Left renal cortex interstitium (tissue), 4 donors: ENCODE results near the gene KCNB1. TPM values are rescaled to one million over a fixed set of nuclear protein-coding genes. Genes with fewer than 3 reads are reported as not detected.

Experiments
- DNase-seq, 4 donors: peaks; one replicate each; pipeline ENCODE4 v3.0.0-alpha.2; 2013; ENCODE audit warnings: low read depth in 4 of 4, low spot score in 2 of 4, missing footprints in 1 of 4
- polyA plus RNA-seq, 4 donors: library from polyadenylated mRNA; unstranded; fragments of 120-200 nt; gene quantifications; one replicate each; pipeline ENCODE4 v1.2.1, GENCODE V29; 2013; ENCODE audit not compliant: insufficient read length in 4 of 4

Gene KCNB1
- polyA plus RNA-seq, 4 donors = 0.47 to 1.1 (median 0.70) TPM

DNA sequence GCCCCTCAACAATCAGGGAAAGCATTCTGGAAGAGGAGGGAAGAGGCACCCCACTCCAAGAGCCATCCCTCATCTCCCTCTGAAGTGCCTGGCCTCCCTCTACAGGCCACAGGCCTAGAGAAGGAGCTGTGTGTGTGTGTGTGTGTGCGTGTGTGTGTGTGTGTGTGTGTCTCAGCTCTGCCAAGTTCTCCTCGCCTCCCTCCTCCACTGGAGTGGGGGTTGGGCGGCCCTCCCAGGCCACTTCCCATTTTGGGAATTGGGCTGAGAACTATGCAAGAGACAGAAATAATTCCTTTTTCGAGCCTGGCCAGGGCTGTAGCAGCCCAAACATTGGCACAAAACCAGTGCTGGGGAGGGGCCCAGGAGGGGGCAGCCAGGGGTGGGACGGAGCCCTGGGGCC lies 35.7 kb downstream of the KCNB1 start:
- DNase-seq = peak in 2 of 4 donors; percentile 46 to 56

- no peak for DNase-seq
These were observed 36.4 kb downstream of the KCNB1 start for GRCh38 chr20:49446080-49446479.

- DNase-seq = no peak
These were observed 37.3 kb downstream of the KCNB1 start for GRCh38 chr20:49445176-49445575.

GRCh38 chr20:49444553-49444990 lies 37.9 kb downstream of the KCNB1 start:
- no peak for DNase-seq

GRCh38 chr20:49437057-49437456 lies 45.4 kb downstream of the KCNB1 start:
- DNase-seq = no peak

DNA sequence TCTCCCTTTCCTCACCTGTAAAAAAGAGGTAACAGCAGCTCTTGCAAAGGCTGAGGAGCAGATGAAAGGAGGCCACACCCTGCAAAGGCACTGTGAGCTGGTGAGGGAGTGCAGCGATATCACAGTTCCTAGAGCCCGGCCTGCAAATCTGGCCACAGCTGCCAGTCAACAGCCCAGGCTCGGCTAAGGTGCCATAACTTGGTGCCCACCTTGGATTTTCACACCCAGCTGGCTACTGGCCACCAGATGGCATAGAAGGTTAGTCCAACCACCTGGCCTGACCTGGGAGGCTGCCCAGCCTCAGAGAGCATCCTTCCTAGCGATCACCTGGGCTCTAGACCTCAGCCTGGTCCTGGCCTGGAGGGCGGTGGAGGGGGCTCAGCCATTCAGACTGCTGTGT lies 46.8 kb downstream of the KCNB1 start:
- no peak for DNase-seq

DNA sequence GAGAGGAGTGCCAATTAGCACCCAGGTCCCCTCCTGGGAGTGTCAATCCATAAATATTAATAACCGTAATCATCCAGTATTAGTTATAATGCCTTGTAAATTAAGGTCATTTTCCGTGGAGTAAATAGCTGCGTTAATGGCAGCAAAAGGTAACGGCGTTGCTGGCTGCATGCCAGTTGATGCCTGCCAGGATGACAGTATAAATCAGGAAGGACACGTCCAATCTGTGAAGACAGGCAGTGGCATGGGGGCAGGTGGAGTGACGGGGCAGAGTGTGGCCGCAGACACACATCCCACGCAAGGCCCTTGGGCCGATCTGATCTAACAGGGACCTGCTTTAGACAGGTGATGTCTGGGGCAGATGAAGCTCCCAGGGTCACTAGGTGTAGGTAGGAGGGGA lies 49.1 kb downstream of the KCNB1 start:
- no peak for DNase-seq

GRCh38 chr20:49432550-49432949 lies 49.9 kb downstream of the KCNB1 start:
- no peak for DNase-seq

- DNase-seq = no peak
These were observed 51.1 kb downstream of the KCNB1 start for GRCh38 chr20:49431329-49431728.

- no peak for DNase-seq
These were observed 52.1 kb downstream of the KCNB1 start for GRCh38 chr20:49430320-49430719.

GRCh38 chr20:49427751-49428518 lies 54.5 kb downstream of the KCNB1 start:
- no peak for DNase-seq

DNA sequence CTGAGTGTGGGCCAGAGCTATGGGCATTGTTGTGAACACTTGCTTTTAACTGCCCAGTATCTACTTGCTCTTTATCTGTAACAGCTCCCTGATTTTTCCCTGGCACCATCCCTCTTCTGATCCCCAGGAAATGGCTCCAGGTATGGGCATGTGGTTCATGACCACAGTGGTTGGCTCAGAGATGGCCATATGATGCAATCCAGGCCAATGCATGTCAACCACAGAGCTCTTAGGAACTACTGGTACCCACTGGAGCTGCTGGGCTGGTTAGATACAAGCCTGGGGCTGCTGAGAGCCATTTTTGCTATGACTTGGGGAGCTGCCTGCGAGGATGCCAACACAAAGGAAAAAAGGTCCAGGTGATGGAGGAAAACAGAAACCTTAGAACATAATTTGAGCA lies 55.6 kb downstream of the KCNB1 start:
- no peak for DNase-seq

DNA sequence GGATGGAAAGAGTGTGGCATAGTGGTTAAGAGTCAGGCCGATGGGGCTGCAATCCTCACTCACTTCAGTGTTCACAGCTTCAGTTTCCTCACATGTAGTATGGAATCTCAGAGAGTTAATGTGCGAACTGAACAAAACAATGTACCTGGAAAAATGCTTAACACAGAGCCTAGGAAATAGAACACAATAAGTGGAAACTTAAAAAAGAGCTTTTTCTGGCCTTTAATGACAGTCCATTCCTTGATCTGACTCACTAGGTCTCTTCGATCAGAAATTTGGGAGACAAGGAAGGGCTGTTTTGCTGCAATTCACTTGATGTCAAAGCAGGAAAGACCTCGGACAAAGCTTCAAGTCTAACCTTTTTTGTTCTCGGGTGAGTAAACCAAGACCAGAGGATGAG lies 56.1 kb downstream of the KCNB1 start:
- DNase-seq = no peak

- DNase-seq = no peak
These were observed 57.9 kb downstream of the KCNB1 start for GRCh38 chr20:49424536-49424935.

DNA sequence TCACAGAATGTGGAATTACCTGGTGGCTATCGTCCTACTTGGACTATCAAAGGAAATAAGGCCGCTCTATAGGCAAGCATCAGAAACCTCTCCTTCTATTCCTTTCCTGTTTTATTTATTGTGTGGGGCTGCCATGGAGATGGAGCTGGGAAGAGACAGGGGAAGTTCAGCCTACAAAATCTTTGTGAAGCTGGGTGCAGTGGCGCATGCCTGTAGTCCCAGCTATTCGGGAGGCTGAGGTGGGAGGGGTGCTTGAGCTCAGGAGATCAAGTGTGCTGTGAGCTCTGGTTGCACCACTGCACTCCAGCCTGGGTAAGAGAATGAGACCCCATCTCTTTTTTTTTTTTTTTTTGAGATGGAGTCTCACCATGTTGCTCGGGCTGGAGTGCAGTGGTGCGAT lies 60.3 kb downstream of the KCNB1 start:
- DNase-seq = no peak

- DNase-seq = no peak
These were observed 61.6 kb downstream of the KCNB1 start for GRCh38 chr20:49420811-49421295.

DNA sequence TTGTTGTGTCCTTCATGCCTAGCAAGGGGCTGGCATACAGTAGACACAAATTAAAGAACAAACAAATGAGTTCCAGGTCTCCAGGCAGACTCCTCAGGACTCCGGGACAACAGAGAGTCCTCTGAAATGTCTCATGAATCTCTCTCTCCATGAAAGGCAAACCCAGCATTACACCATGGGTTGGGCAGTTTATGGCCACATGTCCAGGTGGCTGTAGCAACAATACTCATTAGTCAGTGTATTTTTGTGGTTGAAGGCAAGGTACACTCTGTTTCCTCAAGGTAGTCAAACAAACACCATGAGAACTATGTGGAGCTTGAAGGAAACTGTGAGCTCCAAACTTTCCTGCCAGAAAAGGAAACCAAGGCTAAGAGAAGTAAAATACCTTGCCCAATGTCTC lies 62.2 kb downstream of the KCNB1 start:
- no peak for DNase-seq

GRCh38 chr20:49419785-49420184 lies 62.7 kb downstream of the KCNB1 start:
- no peak for DNase-seq

DNA sequence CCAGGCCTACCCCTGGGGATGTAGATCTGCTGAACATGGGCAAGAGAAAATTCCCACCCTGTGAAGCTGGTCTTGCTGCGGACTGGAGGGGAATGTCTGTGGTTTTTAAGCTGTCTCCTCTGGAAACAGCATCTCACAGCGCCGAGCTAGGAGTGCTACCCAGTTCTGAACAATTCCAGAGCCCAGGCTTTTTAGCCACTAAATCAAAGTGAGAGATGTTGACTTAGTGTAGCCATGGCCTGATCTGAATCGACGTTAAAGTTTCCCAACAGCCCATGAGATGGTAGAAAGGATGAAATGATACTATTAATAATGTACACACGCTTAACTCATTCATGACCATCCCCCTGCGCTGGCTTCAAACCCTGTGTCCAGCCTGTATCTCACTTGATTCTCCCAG lies 63.7 kb downstream of the KCNB1 start:
- no peak for DNase-seq

- DNase-seq = no peak
These were observed 64.5 kb downstream of the KCNB1 start for GRCh38 chr20:49417843-49418555.

- no peak for DNase-seq
These were observed 66.8 kb downstream of the KCNB1 start for GRCh38 chr20:49415668-49416044.
